H9 (cell line): ENCODE data around the gene REC114. TPM values are rescaled to one million over a fixed set of nuclear protein-coding genes. Genes with fewer than 3 reads are reported as not detected.

Experiments
- DNase-seq: peaks from one replicate; pipeline ENCODE4 v3.0.0-alpha.2; 2017
- H2AFZ ChIP-seq: one replicate; pipeline ENCODE4 v1.6.1; 2013; ENCODE audit warnings: mild to moderate bottlenecking, low read length, control low read depth, moderate library complexity
- H2AK5ac ChIP-seq: 2 replicates; pipeline ENCODE4 v1.6.1; 2013; ENCODE audit warnings: low read length, control low read depth, mixed read lengths; ENCODE audit not compliant: insufficient read length
- H2BK120ac ChIP-seq: one replicate; pipeline ENCODE4 v1.6.1; 2013; ENCODE audit warnings: low read depth, mild to moderate bottlenecking, low read length, control low read depth, inconsistent platforms; ENCODE audit not compliant: poor library complexity, severe bottlenecking
- H2BK12ac ChIP-seq: 2 replicates; pipeline ENCODE4 v1.6.1; 2013; ENCODE audit warnings: low read length, control low read depth, mixed read lengths, low read depth; ENCODE audit not compliant: insufficient read length
- H2BK15ac ChIP-seq: 2 replicates; pipeline ENCODE4 v1.6.1; 2013; ENCODE audit warnings: low read depth, low read length, control low read depth
- H2BK20ac ChIP-seq: one replicate; pipeline ENCODE4 v1.6.1; 2013; ENCODE audit warnings: low read depth, mild to moderate bottlenecking, low read length, control low read depth, inconsistent platforms; ENCODE audit not compliant: poor library complexity, severe bottlenecking
- H2BK5ac ChIP-seq: 2 replicates; pipeline ENCODE4 v1.6.1; 2013; ENCODE audit warnings: low read length, control low read depth, mixed read lengths; ENCODE audit not compliant: insufficient read length
- H3K14ac ChIP-seq: 2 replicates; pipeline ENCODE4 v1.6.1; 2013; ENCODE audit warnings: low read length, control low read depth; ENCODE audit not compliant: insufficient read depth
- H3K18ac ChIP-seq: 2 replicates; pipeline ENCODE4 v1.6.1; 2013; ENCODE audit warnings: low read depth, mild to moderate bottlenecking, mixed read lengths, low read length, control low read depth; ENCODE audit not compliant: insufficient read length
- H3K23ac ChIP-seq: 2 replicates; pipeline ENCODE4 v1.6.1; 2013; ENCODE audit warnings: low read length, control low read depth, mixed read lengths, low read depth; ENCODE audit not compliant: insufficient read length
- H3K23me2 ChIP-seq: 2 replicates; pipeline ENCODE4 v1.6.1; 2013; ENCODE audit warnings: low read depth, mild to moderate bottlenecking, mixed read lengths, low read length, control low read depth; ENCODE audit not compliant: insufficient read length, poor library complexity, severe bottlenecking
- H3K27ac ChIP-seq: 2 replicates; pipeline ENCODE4 v1.5.1; 2013; ENCODE audit warnings: low read length, control low read depth, mixed read lengths, low read depth; ENCODE audit not compliant: insufficient read length
- H3K27me3 ChIP-seq: 2 replicates; pipeline ENCODE4 v1.6.1; 2013; ENCODE audit warnings: low read length, control low read depth, inconsistent platforms; ENCODE audit not compliant: insufficient read depth
- H3K4ac ChIP-seq: 2 replicates; pipeline ENCODE4 v1.6.1; 2013; ENCODE audit warnings: low read depth, mild to moderate bottlenecking, control low read depth, inconsistent platforms, low read length, moderate library complexity
- H3K4me1 ChIP-seq: 2 replicates; pipeline ENCODE4 v1.6.1; 2013; ENCODE audit warnings: low read length, control low read depth, inconsistent platforms; ENCODE audit not compliant: insufficient read depth
- H3K4me2 ChIP-seq: 2 replicates; pipeline ENCODE4 v1.6.1; 2013; ENCODE audit warnings: low read length, control low read depth, mixed read lengths; ENCODE audit not compliant: insufficient read length, insufficient read depth
- H3K56ac ChIP-seq: 2 replicates; pipeline ENCODE4 v1.6.1; 2013; ENCODE audit warnings: low read depth, mild to moderate bottlenecking, mixed read lengths, low read length, control low read depth; ENCODE audit not compliant: insufficient read length
- H3K79me1 ChIP-seq: 2 replicates; pipeline ENCODE4 v1.6.1; 2013; ENCODE audit warnings: low read depth, mild to moderate bottlenecking, moderate library complexity, low read length, control low read depth, inconsistent platforms; ENCODE audit not compliant: insufficient read depth, poor library complexity, severe bottlenecking
- H3K79me2 ChIP-seq: 2 replicates; pipeline ENCODE4 v1.6.1; 2013; ENCODE audit warnings: low read length, control low read depth, inconsistent platforms; ENCODE audit not compliant: insufficient read depth
- H3K9ac ChIP-seq: 2 replicates; pipeline ENCODE4 v1.6.1; 2013; ENCODE audit warnings: low read length, control low read depth, mixed read lengths; ENCODE audit not compliant: insufficient read length; ENCODE audit errors: extremely low read depth
- H3K9me3 ChIP-seq: one replicate; pipeline ENCODE4 v1.6.1; 2013; ENCODE audit warnings: low read depth, low read length, inconsistent platforms; ENCODE audit not compliant: control insufficient read depth
- H3T11ph ChIP-seq: one replicate; pipeline ENCODE4 v1.6.1; 2013; ENCODE audit warnings: mild to moderate bottlenecking, low read length, control low read depth, inconsistent platforms
- H4K20me1 ChIP-seq: one replicate; pipeline ENCODE4 v1.6.1; 2013; ENCODE audit not compliant: control insufficient read depth, insufficient read length, insufficient read depth
- H4K5ac ChIP-seq: 2 replicates; pipeline ENCODE4 v1.6.1; 2013; ENCODE audit warnings: low read depth, mild to moderate bottlenecking, mixed read lengths, low read length, control low read depth; ENCODE audit not compliant: insufficient read length
- H4K8ac ChIP-seq: replicated peaks from 2 replicates; pipeline ENCODE4 v1.6.1; 2013; ENCODE audit warnings: low read length, control low read depth, mixed read lengths, low read depth; ENCODE audit not compliant: insufficient read length
- H4K91ac ChIP-seq: 2 replicates; pipeline ENCODE4 v1.6.1; 2013; ENCODE audit warnings: low read depth, mild to moderate bottlenecking, moderate library complexity, mixed read lengths, low read length, control low read depth; ENCODE audit not compliant: insufficient read length
- H3K27ac Mint-ChIP-seq, 3 experiments: 2 replicates in 2 of 3; 3 replicates in 1 of 3; pipeline ENCODE4 v1.8.0; 2020 to 2021; ENCODE audit warnings: mixed read lengths in 3 of 3, mild to moderate bottlenecking in 1 of 3, moderate library complexity in 1 of 3
- H3K27me3 Mint-ChIP-seq: 2 replicates; pipeline ENCODE4 v1.8.0; 2021; ENCODE audit warnings: low read depth, mild to moderate bottlenecking, moderate library complexity, mixed read lengths
- H3K36me3 Mint-ChIP-seq, 3 experiments: 2 replicates in 2 of 3; 3 replicates in 1 of 3; pipeline ENCODE4 v1.8.0; 2020 to 2021; ENCODE audit warnings: low read depth in 3 of 3, mixed read lengths in 3 of 3; ENCODE audit not compliant: insufficient read depth in 1 of 3
- H3K4me1 Mint-ChIP-seq, 2 experiments: 2 replicates each; pipeline ENCODE4 v1.8.0; 2020; ENCODE audit warnings: mixed read lengths in 2 of 2
- H3K4me3 Mint-ChIP-seq, 2 experiments: 2 replicates in 1 of 2; 3 replicates in 1 of 2; pipeline ENCODE4 v1.8.0; 2020 to 2021; ENCODE audit warnings: mild to moderate bottlenecking in 2 of 2, mixed read lengths in 2 of 2, moderate library complexity in 1 of 2
- H3K9me3 Mint-ChIP-seq, 2 experiments: 2 replicates in 1 of 2; 3 replicates in 1 of 2; pipeline ENCODE4 v1.8.0; 2020; ENCODE audit warnings: mild to moderate bottlenecking in 2 of 2, mixed read lengths in 2 of 2, moderate library complexity in 1 of 2
- CTCF ChIP-seq: fragments of 200-600 bp; sonication (generic); conservative IDR thresholded peaks from 3 replicates; pipeline ENCODE4 v1.8.0; 2021; ENCODE audit warnings: antibody characterized with exemption, mild to moderate bottlenecking
- WGBS: extraction: QIAGEN DNeasy Blood & Tissue Kit; methylation state at CpG from one replicate; pipeline ENCODE4 v1.1.7; 2013; ENCODE audit warnings: missing lambda C conversion rate, low lambda C conversion rate, mixed read lengths; ENCODE audit not compliant: insufficient read length; ENCODE audit errors: extremely low coverage; 5-methylcytosine and 5-hydroxymethylcytosine counted together
- total RNA-seq: library from RNA; stranded (reverse); gene quantifications from 2 replicates; pipeline ENCODE4 v1.2.1, GENCODE V29; 2021

Gene REC114
- total RNA-seq, 1 experiment from 2014 or later = not detected

GRCh38 chr15:73518876-73519733 lies 76.1 kb downstream of the REC114 start:
- Histone ChIP-seq H2BK12ac (no peak overlapping the region), H3K9me3 (no peaks in the 10 kb centered on the region), H3K56ac (no peak overlapping the region), H3K23me2 (no peaks in the 10 kb centered on the region), H3K4me1 (peaks cover 5% of the 10 kb centered on the region), H4K5ac (no peak overlapping the region), H3K27ac (no peak overlapping the region), H3K18ac (no peak overlapping the region), H2BK20ac (no peak overlapping the region), H3K9ac (no peak overlapping the region), H3K27me3 (no peaks in the 10 kb centered on the region), H3K14ac (no peak overlapping the region), H4K8ac (no peak overlapping the region), H2AK5ac (no peak overlapping the region), H3K4me2 (no peak overlapping the region), H2BK120ac (no peak overlapping the region), H2BK5ac (no peak overlapping the region), H3K79me1 (no peaks in the 10 kb centered on the region), H2AFZ (no peak overlapping the region), H3K4ac (no peak overlapping the region), H4K91ac (no peak overlapping the region), H2BK15ac (no peak overlapping the region), H3K23ac (no peak overlapping the region), H4K20me1 (no peaks in the 10 kb centered on the region), H3T11ph (no peak overlapping the region), H3K79me2 (no peaks in the 10 kb centered on the region)
- H3K4me1 Mint-ChIP-seq = peaks cover 22 to 29% of the 10 kb centered on the region in 2 experiments
- H3K9me3 Mint-ChIP-seq = peaks cover 2 to 9% of the 10 kb centered on the region in 2 experiments; a peak in 4 of 5 replicates
- H3K27me3 Mint-ChIP-seq = no peaks in the 10 kb centered on the region
- no peak overlapping the region for H3K4me3 Mint-ChIP-seq
- no peak for DNase-seq
- 0 out of 7 replicates have a peak, but pooled peaks cover 0 to 4% (median 0%) of the 10 kb centered on the region in 3 experiments for H3K36me3 Mint-ChIP-seq
- WGBS = no CpG with 5 or more reads among the region's 5 CpGs
- H3K27ac Mint-ChIP-seq = no peak overlapping the region
- no peak for TF ChIP-seq CTCF
